Inflammatory macrophage treated with lipopolysaccharide for 1 hour (primary cell): ENCODE measurements around the gene IRF1.
"Not testable (repeated sequence)": the region's sequence is repeated elsewhere in the genome, so short reads cannot be mapped to it uniquely, and the experiment has no call there.

Experiments used
- DNase-seq, 2 donors: peaks; one replicate each; pipeline ENCODE4 v3.0.0-alpha.2; 2020 to 2022

The IRF1 gene

DNA sequence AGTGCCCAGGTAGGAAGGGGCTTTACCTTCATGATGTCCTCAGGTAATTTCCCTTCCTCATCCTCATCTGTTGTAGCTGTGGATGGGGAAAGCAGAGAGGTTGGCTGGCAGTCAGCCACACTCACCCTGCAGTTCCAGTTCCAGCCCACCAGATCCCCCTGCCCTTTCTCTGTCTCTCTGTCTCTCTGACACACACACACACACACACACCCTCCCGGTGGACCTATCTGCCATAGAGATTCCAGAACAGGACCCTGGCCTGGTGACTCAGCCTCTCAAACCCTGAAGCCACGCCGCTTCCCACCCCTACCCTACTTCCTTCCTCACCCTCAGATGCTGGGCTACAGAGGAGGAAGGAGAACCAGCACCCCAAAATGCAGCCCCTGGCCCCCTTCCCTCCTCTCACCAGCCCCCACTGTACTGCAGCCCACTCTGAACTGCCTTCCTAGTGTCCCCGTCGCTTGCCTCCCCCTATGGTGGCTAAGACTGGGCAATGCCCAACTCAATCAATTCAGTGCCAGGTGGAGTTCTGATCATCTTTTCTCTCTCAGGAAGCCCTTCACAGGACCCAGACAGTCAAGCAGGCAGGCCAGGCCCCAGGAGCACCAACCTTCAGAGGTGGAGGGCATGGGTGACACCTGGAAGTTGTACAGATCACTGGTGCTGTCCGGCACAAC is 4.8 kb downstream of the IRF1 start:
- peak in 1 of 2 donors; percentile 27 for DNase-seq

DNA sequence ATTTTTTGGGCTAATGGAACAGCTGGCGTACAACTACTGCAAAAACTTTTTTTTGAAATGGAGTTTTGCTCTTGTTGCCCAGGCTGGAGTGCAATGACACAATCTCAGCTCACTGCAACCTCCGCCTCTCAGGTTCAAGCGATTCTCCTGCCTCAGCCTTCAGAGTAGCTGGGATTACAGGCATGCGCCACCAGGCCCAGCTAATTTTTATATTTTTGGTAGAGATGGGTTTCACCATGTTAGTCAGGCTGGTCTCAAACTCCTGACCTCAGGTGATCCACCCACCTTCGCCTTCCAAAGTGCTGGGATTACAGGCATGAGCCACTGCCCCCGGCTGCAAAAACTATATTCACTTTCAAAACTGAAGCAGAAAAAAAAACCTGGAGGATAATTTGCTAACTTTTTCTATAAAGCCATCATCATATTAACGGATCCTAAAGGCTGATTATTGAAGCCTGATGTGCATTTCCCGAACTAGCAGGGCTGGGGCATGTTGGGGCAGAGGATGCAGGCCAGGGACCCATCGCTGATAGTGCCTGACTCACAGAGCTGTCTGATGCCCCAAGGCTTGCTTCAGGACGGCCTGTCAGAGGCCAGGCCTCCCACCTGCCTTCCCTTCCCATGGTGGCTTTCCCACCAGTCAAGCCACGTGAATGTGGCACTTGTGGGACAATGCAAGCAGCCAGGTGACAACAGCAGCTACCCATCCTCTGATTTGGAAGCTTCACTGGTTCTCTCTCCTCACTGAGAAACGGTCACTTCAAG is 5.5 kb downstream of the IRF1 start:
- DNase-seq, result not testable (repeated sequence)

DNA sequence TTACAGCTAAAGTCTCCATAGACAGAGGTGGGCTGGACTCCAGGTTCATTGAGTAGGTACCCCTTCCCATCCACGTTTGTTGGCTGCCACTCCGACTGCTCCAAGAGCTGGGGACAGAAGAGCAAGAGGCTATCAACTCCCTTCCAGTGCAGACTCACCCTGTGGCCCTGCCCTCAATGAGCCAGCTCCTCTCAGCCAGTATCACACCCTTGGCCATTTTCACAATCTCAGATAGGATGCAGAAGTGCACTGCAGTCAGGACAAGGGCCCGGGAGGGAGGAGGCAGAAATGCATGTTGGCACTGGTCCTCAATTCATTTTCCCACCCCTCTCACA is 6.2 kb downstream of the IRF1 start:
- no peak for DNase-seq

DNA sequence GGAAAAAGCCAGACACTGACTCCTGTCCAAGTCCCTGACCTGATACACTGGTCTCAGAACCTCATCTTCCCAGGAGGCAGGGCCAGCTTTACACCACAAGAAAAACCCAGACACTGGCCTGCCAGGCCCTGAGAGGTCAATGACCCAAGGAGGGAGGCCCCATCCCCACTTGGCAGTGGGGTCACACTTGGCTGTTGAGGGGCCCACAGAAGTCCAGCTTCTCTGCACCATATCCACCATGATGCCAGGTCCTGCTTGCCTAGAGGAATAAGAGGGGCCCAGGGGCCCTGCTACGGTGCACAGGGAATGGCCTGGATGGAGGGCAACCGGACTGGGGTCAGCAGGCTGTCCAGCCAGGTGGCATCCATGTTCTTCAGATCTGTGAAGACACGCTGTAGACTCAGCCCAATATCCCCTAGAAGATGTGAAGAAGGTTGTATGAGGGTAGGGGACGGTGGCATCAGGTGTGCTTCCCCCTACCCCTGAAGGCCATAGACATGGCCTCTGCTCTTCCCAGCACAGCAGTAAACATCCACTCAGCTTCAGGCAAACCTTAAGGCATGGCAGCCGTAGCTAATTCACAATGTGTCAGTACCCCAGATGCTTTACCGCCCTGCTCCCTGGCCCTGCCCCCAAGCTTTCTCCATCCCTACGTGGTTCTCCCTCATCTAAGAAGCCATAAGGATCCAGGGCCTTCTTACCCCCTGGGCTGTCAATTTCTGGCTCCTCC is 6.7 kb downstream of the IRF1 start:
- no peak for DNase-seq

DNA sequence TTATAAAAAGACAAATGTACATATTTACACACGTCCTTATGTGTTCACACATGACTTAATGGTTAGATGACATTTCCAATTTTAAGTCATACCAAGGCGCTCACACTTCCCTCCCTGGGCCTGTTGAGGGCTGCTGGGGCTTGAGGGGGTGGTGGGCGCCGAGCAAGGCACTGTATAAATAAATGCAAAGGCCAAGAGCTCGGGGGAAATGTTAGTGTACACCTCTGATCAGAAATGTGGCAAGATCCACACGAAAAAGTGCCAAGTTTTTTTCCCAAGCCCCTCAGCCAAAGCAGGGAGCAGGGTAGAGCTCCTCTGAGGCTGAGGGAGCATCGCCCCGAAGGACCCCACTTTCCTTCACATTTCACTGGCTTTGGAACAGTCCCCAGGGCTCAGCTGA is 7.5 kb downstream of the IRF1 start:
- DNase-seq, result no peak

DNA sequence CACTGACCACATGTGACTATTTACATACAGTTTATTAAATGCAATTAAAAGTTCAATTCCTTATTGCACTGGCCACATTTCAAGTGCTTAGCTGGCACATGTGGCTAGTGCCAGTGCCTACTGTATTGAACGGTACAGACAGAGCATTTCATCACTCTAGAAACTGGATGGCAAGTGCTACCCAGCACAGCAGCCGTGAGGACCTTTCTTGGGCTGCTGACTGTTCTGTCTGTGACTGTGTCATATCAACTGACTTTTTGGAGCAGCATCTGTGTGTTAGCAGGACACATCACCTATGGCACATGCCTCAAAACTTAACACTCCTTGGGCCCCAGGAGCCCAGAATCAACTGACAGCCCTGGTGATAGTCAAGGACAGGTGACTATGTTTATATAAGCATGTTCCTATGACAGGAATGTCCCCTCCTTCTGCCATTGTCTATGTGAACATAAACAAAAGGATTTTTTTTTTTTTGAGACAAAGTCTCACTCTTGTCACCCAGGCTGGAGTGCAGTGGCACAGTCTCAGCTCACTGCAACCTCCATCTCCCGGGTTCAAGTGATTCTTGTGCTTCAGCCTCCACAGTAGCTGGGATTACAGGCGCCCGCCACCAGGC is 8.9 kb downstream of the IRF1 start:
- DNase-seq, result no peak

DNA sequence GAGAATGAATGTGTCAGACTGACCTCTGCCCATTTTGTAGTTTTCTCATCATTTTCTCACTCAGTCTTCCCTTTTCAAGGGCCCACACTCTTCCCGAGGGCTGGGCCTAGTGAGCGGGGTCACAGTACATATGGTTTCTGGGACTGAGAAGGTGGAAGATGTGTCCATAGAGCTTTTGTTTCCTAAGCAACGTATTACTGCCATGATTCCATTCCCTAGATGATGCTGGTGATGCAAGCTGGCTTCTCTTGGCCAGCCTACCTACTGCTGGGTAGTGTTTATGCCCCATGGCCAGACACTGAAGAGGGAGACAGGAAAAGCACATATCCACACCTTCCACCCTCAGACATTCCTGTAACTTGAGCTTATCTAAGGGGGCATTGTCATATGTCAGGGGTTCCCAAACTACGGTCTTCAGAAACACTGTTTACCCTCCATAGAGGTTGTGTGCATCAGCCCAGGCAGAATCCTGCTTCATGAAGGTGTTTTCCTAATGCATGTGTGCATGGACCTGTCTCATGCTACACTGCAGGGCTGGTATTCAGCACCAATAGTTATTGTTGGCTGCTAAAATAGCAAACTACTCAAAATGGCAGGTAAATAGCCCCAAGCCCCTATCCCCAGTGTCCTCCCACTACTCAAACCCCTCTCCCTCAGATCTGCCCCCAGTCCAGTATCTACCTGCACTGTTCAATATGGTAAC is 9.5 kb downstream of the IRF1 start:
- peak in 1 of 2 donors; percentile 54 for DNase-seq

DNA sequence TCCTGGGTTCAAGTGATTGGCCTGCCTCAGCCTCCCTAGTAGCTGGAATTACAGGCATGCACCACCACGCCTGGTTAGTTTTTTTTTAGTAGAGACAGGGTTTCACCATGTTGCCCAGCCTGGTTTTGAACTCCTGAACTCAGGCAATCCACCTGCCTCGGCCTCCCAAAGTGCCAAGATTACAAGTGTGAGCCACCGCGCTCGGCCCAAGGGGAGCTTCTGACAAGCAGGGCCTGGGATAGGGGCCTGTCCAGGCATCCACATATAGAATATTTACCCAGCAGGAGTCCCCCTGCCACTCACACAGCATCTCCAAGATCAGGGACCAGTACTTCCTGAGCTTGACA is 10.1 kb downstream of the IRF1 start:
- DNase-seq, result no peak

DNA sequence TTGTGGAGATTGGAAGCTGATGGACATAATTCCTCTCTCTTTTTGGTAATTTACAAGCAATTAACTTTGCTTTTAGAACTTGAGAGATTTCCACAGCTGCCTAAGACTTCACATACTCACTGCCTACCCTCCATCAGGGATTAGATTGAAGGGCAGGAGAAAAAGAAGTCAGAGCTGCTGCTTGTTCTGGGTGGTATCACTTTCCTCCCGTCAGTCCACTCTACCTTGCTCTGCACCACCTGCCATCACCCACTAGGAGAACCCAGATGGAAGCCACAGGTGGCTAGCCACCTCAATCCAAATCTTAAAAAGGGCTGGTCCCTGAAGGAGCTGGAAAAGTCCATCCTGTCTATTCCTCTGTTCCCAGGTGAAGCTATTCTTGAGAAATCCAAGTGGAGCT is 10.5 kb downstream of the IRF1 start:
- DNase-seq, result no peak

DNA sequence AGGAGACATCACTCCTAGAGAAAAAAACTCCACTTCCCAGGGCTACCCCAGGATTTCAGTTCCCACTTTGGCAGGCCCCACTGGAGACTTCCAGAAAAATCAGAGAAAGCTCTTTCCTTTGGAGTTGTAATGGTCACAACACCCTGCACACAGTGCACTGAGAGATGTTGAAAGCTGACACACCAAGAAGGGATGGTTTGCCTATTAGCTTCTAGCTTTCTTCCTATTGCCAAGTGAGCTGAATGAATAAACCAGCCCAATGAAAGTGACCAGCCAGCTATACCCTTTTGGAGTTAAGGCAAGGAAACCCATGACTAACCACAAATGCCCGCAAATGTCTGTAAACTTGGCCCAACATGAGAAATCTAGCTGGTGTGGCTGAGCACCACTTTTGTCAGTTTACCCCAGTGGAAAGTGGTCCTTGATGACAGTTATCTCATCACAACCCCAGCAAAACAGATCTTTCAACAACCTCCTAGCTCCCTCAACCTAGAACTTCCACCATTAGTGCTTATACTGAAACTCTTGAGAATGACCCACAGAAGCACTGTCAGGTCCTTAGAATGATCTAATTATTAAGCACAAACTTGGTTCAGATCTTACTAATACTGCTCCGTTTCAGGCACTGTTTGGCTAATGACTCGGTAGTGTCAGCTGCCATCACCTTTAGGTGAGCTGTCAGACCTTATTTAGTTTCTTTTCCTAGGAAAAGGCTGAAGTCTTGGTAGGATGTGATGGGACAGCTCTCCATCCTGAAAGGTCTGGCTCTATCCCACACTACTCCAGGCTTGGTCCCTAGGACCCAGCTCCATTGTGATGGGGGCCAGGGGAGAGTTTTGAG is 11.2 kb downstream of the IRF1 start:
- DNase-seq, result peak; percentile 64 to 66

DNA sequence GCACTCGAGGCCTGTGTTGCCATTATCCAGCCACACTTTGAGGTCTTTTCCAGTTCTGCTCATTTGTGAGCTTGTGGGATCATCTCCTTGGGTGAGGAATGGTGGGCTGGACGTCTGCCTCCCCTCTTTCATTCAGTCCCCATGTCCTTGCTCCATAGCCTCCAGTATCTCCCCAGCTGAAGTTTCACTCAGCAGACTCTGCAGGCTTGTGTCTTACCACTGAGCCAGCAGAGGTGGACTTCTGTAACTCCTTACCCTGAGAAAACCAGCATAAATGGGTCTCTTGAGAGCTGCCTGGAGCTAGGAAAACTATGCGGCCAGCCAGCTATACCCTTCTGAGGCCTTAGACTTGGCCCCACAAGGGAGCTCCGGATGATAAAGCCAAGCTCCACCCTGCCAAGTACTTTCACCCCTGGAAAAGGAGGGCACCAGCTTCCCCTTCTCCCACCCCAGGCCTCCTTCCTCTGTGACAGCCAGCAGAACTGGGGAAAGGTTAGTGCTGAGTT is 12.2 kb downstream of the IRF1 start:
- peak; percentile 57 to 59 for DNase-seq

DNA sequence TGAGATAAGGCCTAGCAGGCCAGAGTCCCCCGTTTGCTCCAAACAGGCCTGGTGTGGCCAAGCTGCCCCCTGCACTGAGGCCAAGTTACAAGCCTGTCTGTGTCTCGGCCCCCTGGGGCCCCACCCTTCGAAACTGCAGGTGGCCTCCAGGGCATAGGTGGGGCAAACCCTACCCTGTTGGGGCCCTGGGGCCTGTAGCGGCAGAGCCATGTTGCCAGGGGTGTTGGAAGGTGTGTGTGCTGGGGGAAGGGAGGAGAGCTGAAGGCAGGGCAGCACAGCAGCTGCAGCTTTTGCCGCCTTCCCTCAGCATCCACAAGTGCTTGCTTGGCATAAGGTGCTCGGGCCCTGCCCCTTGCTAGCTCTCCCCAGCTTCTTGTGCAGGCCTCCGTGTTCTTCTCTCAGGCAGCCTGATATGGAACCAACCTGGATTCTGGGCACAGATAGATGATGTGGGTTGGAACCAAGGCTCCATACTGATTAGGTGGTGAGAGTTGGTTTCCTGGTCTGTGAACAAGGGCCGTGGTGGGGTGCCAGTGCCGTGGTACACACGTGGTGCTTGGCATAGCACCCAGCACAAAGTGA is 12.7 kb downstream of the IRF1 start:
- DNase-seq, result no peak

DNA sequence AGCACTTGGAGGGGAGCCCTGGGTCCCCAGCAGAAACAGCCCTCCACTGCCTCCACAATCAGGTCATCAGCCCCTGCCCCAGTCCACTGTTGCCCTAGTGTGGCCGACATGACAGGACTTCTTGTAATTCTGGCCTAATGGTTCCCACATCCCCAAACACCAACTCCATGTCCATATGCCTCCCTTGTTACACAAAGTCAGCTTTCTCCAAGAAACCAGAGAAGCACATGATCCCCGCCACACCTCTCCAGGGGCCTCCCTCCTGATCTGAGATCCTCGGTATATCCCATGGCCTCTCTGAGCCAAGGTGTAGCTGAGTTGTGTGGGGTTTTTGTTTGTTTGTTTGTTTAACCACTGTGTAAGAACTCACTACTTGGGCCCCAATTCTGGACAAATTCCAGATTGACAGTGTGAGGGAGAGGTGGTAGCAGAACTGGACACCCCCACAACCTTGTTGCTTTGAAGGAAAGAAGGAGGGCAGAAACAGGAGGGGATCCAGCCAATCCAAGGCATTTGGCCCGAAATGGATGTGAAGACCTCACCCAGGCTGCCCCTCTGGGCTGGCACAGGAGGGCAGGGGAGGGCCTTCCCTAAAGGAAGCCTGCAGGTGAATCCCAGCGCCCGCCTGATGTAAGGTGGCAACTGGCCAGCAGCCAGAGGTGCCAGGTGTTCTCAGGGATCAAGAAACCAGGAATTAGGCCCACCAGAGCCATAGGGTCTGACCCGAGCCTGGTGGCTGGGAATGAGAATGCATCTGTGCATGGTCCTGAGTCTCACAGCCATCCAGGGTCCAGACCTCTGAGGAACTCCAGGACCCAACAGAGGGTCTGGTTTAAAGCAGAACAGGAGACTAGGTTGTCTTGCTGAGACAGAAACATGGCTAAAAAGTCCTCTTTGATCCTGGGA is 13.4 kb downstream of the IRF1 start:
- DNase-seq, result peak in 1 of 2 donors; percentile 49

DNA sequence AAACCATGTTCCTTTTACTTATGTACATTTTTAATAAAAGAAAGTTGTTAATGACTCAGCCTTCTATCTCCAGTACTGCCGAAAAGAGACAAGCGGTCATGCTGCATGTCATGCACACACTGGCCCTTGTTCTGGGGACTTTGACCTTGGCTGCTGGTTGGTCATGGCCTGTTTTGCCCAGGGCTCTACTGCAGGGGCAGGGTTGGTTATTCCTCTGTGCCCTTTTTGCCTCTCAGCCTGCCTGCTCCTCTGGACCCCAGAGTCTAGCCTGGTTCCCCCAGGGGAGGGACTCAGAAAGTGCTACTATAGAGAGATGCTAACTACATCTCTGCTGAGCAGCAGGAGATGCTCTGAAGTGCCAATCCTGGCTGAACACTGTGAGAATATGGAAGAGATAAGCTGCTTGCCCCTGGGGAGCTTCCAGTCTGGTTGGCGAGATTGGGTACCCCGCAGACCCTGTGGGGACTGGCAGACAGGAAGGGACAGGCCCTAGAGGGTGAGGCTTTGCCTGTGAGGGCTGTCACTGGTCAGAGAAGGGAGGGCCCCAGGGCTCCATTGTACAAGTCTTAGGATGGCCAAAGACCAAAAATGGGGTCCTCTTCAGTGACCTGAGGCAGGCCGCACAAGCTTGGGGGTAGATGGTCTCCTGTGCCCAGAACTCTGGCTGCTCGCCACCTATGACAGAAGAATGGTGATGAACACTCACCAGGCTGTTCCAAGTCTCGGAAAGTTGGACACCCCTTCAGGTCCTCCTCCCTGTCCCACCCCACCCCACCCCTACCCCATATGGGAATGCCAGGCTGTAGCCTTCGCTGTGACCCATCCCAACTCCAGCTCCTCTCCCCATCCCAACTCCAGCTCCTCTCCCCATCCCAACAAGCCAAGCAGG is 14.3 kb downstream of the IRF1 start:
- no peak for DNase-seq

DNA sequence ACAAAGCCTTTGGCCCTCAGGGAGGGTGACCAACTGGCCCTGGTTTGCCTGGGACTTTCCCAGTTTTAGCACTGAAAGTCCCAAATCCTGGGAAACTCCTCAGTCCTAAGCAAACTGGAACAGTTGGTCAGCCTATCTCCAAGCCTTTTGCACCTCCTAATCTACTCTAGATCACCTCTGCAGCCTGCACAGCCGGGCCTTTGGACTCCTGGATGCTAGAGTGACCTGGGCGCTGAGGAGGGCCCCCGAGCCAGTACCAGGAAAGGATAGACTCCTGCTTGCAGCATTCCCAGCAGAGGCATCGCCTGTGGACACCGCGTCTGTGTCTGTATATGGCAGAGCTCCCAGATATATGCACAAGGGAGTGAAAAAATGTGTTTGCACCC is 15.1 kb downstream of the IRF1 start:
- peak; percentile 35 to 67 for DNase-seq

DNA sequence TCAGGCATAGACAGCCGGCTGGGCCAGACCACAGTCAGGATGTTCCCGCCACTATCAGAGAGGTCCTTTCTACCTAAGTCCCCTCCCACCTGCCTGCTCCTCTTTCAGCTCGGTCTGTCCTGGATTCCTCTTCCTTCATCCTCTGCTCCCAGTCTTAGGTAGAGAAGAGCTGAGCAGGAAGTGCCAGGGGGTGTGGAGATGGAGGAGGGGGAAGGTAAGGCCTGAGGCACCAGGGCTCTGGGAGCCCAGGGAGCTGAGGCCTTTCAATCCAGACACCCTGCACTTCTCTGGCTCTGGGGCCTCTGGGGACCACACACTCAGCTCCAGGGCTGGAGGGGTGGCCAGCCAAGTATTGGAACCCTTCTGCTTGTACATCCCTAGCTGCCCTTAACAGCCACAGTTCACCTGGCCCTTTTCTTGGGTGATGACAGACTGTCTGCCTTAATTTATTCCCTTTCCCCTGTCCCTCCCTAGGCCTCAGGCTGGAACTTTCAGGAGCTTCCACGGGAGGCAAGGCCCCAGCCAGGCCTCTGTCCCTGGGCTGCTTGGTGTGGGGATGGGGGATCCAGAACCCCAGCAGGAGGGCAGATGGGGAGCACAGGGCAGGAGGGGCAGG is 15.6 kb downstream of the IRF1 start:
- DNase-seq, result no peak

DNA sequence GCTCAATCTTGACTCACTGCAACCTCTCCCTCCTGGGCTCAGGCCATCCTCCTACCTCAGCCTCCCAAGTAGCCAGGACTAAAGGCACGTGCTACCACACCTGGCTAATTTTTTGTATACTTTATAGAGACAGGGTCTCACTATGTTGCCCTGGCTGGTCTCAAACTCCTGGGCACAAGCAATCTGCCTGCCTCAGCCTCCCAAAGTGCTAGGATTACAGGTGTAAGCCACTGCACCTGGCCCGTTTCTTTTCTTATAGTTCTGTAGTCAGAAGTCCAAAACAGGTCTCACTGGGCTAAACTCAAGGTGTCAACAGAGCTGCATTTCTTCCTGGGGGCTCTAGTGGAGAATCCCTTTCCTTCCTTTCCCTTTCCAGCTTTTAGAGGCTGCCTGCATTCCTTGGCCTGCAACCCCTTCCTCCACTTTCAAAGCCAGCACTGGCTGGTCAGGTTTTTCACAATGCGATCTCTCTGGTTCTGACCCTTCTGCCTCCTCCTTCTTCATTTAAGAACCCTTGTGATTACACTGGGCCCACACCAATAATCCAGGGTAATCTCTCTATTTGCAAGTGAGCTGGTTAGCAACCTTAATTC is 16.3 kb downstream of the IRF1 start:
- DNase-seq, result no peak

DNA sequence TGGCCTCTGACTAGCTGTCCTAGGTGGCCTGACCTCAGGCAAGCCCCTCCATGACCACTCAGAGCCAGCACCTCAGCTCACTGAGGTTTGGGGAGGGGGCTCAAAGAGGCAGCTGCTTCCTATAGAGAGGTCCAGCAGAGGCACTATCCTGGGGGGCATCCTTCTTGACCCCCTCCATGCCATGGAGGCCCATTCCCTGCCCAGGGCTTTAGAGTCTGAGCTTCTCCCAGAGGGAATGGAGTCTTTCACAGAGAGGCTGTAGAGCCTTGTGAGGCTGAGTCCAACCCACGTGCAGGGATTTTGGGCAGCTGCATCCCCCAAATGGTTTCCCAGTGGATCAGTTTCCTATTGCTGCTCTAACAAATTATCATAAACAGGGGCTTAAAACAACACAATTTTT is 16.9 kb downstream of the IRF1 start:
- no peak for DNase-seq
